ENCODE results near the gene MAPKAPK5.
"Not testable (repeated sequence)": the region's sequence is repeated elsewhere in the genome, so short reads cannot be mapped to it uniquely, and the experiment has no call there.

The MAPKAPK5 gene

DNA sequence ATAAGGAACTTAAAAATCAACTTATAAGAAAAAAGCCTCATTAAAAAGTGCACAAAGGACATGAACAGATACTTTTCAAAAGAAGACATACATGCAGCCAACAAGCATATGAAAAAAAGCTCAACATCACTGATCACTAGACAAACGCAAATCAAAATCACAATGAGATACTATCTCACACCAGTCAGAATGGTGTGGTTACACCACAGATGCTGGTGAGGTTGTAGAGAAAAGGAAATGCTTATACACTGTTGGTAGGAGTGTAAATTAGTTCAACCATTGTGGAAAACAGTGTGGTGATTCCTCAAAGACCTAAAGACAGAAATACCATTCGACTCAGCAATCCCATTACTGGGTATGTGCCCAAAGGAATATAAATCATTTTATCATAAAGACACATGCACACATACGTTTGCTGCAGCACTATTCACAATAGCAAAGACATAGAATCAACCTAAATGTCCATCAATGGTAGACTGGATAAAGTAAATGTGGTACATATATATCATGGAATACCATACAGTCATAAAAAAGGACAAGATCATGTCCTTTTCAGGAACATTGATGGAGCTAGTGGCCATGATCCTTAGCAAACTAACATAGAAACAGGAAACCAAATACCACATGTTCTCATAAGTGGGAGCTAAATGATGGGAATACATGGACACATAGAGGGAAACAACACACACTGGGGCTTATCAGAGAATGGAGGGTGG lies 109.1 kb downstream of the MAPKAPK5 start:
- peaks cover 15% of the 10 kb centered on the region for H3K4me1 ChIP-seq (ENCODE audit: control insufficient read depth, low read depth, low read length)
- H3K4me3 ChIP-seq (ENCODE audit: low read length); H3K36me3 ChIP-seq (ENCODE audit: control insufficient read depth, low read depth, low read length); H3K27ac ChIP-seq (ENCODE audit: low read length); H3K27me3 ChIP-seq (ENCODE audit: control insufficient read depth, insufficient read depth, low read length); H3K9ac ChIP-seq (ENCODE audit: low read length); H3K9me3 ChIP-seq (ENCODE audit: control insufficient read depth, low read depth, low read length): not testable (repeated sequence)
